HepG2 (cell line): ENCODE measurements around the gene DBN1. TPM values are rescaled to one million over a fixed set of nuclear protein-coding genes. Genes with fewer than 3 reads are reported as not detected.

ENCODE experiments used
- ETS1 ChIP-seq: sonication (generic); formaldehyde crosslinking; IDR thresholded peaks from 2 replicates; pipeline ENCODE4 v1.4.0; 2020; ENCODE audit warnings: missing genetic modification reagents
- GFI1 ChIP-seq: sonication (generic); formaldehyde crosslinking; IDR thresholded peaks from 2 replicates; pipeline ENCODE4 v1.5.0; 2020; ENCODE audit warnings: missing genetic modification reagents, mild to moderate bottlenecking, borderline replicate concordance
- HES4 ChIP-seq: sonication (generic); formaldehyde crosslinking; IDR thresholded peaks from 2 replicates; pipeline ENCODE4 v1.9.0; 2021; ENCODE audit warnings: mild to moderate bottlenecking, missing genetic modification reagents, borderline replicate concordance
- KAT7 ChIP-seq: IDR thresholded peaks from 2 replicates; pipeline ENCODE4 v1.6.1; 2018; ENCODE audit warnings: borderline replicate concordance, missing compliant biosample characterization
- MEF2D ChIP-seq: sonication (generic); formaldehyde crosslinking; IDR thresholded peaks from 2 replicates; pipeline ENCODE4 v1.5.1; 2020; ENCODE audit warnings: mild to moderate bottlenecking, missing genetic modification reagents
- NR2F6 ChIP-seq, 2 experiments: IDR thresholded peaks; 2 replicates each; pipeline ENCODE4 v1.6.1; 2016; ENCODE audit warnings: antibody characterized with exemption in 1 of 2, mild to moderate bottlenecking in 1 of 2
- POGK ChIP-seq: sonication (generic); formaldehyde crosslinking; conservative IDR thresholded peaks from 2 replicates; pipeline ENCODE4 v1.8.0; 2022; ENCODE audit warnings: mild to moderate bottlenecking, moderate library complexity, missing genetic modification reagents
- RELA ChIP-seq: sonication (generic); formaldehyde crosslinking; IDR thresholded peaks from 2 replicates; pipeline ENCODE4 v1.4.0; 2020; ENCODE audit warnings: missing genetic modification reagents
- SMAD3 ChIP-seq: sonication (generic); formaldehyde crosslinking; IDR thresholded peaks from 2 replicates; pipeline ENCODE4 v1.4.0; 2020; ENCODE audit warnings: missing genetic modification reagents
- SMYD3 ChIP-seq: sonication (generic); formaldehyde crosslinking; IDR thresholded peaks from 2 replicates; pipeline ENCODE4 v1.8.1; 2023; ENCODE audit warnings: mild to moderate bottlenecking, missing genetic modification reagents
- ZFP36L2 ChIP-seq: sonication (generic); formaldehyde crosslinking; IDR thresholded peaks from 2 replicates; pipeline ENCODE4 v1.4.0; 2020; ENCODE audit warnings: missing genetic modification reagents
- ZNF275 ChIP-seq: sonication (generic); formaldehyde crosslinking; IDR thresholded peaks from 2 replicates; pipeline ENCODE4 v1.8.0; 2022; ENCODE audit warnings: missing genetic modification reagents, mild to moderate bottlenecking, inconsistent platforms, borderline replicate concordance
- ZNF343 ChIP-seq: sonication (generic); formaldehyde crosslinking; IDR thresholded peaks from 2 replicates; pipeline ENCODE4 v1.4.0; 2020; ENCODE audit warnings: mild to moderate bottlenecking, missing genetic modification reagents
- ZNF777 ChIP-seq: sonication (generic); formaldehyde crosslinking; IDR thresholded peaks from 2 replicates; pipeline ENCODE4 v1.4.0; 2020; ENCODE audit warnings: missing genetic modification reagents
- ZNF780A ChIP-seq: sonication (generic); formaldehyde crosslinking; IDR thresholded peaks from 2 replicates; pipeline ENCODE4 v1.8.0; 2022; ENCODE audit warnings: mild to moderate bottlenecking, missing genetic modification reagents, moderate library complexity
- ZNF839 ChIP-seq: sonication (generic); formaldehyde crosslinking; IDR thresholded peaks from 2 replicates; pipeline ENCODE4 v1.4.0; 2020; ENCODE audit warnings: missing genetic modification reagents, mild to moderate bottlenecking, borderline replicate concordance
- polyA plus RNA-seq, 8 experiments: library from polyadenylated mRNA; depleted of rRNA in 3 of 8; stranded (reverse) in 7 of 8; unstranded in 1 of 8; fragments of >200 nt; fragmentation: Illumina TruSeq in 4 of 8; extraction: Trizol in 4 of 8; gene quantifications; 2 replicates each; pipeline versions ENCODE4 v1.2.1 to v1.2.3, GENCODE V29; 2011 to 2016; ENCODE audit warnings: low read depth in 4 of 8, missing spikeins in 1 of 8, mixed read lengths in 1 of 8; ENCODE audit not compliant: insufficient read depth in 1 of 8
- total RNA-seq, 5 experiments: library from RNA; depleted of rRNA; stranded (reverse); fragments of >200 nt; fragmentation: Illumina TruSeq; extraction: Trizol; gene quantifications; 2 replicates each; pipeline ENCODE4 v1.2.3, GENCODE V29; 2016; ENCODE audit warnings: low read depth in 1 of 5
- TF ChIP-seq, protein P1 (sequence below): sonication (generic); formaldehyde crosslinking; conservative IDR thresholded peaks from 2 replicates; pipeline ENCODE4 v1.8.1; 2023; ENCODE audit warnings: missing genetic modification reagents
- TF ChIP-seq, protein P2 (sequence below): sonication (generic); formaldehyde crosslinking; IDR thresholded peaks from 2 replicates; pipeline ENCODE4 v1.4.0; 2020; ENCODE audit warnings: mild to moderate bottlenecking, low read depth, missing genetic modification reagents
- TF ChIP-seq, protein P3 (sequence below): sonication (generic); formaldehyde crosslinking; IDR thresholded peaks from 2 replicates; pipeline ENCODE4 v1.8.1; 2023; ENCODE audit warnings: mild to moderate bottlenecking, missing genetic modification reagents
- TF ChIP-seq, protein P4 (sequence below): sonication (generic); formaldehyde crosslinking; IDR thresholded peaks from 2 replicates; pipeline ENCODE4 v1.8.1; 2023; ENCODE audit warnings: mild to moderate bottlenecking, missing genetic modification reagents

The DBN1 gene
- total and polyA plus RNA-seq, 2 of the 13 experiments (the other 11 are each of a cell fraction or from before 2014, with no cell fraction given), result 27.0 to 37.3 TPM

- peak; percentile 86; the same call in 1 of the 2 replicates for TF ChIP-seq KAT7 (CRISPR knock-in tag)
- peak; percentile 76 for TF ChIP-seq HES4 (CRISPR knock-in tag)
- no peak for TF ChIP-seq GFI1
- TF ChIP-seq ZNF343 (CRISPR knock-in tag), result no peak
- TF ChIP-seq, protein P1, sequence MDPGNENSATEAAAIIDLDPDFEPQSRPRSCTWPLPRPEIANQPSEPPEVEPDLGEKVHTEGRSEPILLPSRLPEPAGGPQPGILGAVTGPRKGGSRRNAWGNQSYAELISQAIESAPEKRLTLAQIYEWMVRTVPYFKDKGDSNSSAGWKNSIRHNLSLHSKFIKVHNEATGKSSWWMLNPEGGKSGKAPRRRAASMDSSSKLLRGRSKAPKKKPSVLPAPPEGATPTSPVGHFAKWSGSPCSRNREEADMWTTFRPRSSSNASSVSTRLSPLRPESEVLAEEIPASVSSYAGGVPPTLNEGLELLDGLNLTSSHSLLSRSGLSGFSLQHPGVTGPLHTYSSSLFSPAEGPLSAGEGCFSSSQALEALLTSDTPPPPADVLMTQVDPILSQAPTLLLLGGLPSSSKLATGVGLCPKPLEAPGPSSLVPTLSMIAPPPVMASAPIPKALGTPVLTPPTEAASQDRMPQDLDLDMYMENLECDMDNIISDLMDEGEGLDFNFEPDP, result no peak
- TF ChIP-seq ETS1 (CRISPR knock-in tag), result no peak
- peak; percentile 56; the same call in 1 of the 2 replicates for TF ChIP-seq MEF2D
- no peak for TF ChIP-seq ZNF839 (CRISPR knock-in tag)
- TF ChIP-seq ZFP36L2 (CRISPR knock-in tag), result no peak
- TF ChIP-seq RELA (CRISPR knock-in tag), result peak; percentile 54; the same call in 1 of the 2 replicates
- peak; percentile 87 for TF ChIP-seq ZNF777
- no peak for TF ChIP-seq NR2F6 (IDR thresholded peaks at IDR 0.05)
- TF ChIP-seq NR2F6 (CRISPR knock-in tag; IDR thresholded peaks at IDR 0.05), result peak; percentile 40
- peak; percentile 43; the same call in 1 of the 2 replicates for TF ChIP-seq ZNF275 (CRISPR knock-in tag)
- peak; percentile 67; the same call in 1 of the 2 replicates for TF ChIP-seq SMYD3 (CRISPR knock-in tag)
- no peak for TF ChIP-seq ZNF780A (CRISPR knock-in tag)
- TF ChIP-seq, protein P2, sequence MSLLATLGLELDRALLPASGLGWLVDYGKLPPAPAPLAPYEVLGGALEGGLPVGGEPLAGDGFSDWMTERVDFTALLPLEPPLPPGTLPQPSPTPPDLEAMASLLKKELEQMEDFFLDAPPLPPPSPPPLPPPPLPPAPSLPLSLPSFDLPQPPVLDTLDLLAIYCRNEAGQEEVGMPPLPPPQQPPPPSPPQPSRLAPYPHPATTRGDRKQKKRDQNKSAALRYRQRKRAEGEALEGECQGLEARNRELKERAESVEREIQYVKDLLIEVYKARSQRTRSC (CRISPR knock-in tag), result peak; percentile 73; the same call in 1 of the 2 replicates
- TF ChIP-seq, protein P3, sequence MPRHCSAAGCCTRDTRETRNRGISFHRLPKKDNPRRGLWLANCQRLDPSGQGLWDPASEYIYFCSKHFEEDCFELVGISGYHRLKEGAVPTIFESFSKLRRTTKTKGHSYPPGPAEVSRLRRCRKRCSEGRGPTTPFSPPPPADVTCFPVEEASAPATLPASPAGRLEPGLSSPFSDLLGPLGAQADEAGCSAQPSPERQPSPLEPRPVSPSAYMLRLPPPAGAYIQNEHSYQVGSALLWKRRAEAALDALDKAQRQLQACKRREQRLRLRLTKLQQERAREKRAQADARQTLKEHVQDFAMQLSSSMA (CRISPR knock-in tag), result 0 out of 2 replicates have a peak, but pooled peaks have one; percentile 24
- 0 out of 2 replicates have a peak, but pooled peaks have one; percentile 30 for TF ChIP-seq SMAD3
- TF ChIP-seq POGK (CRISPR knock-in tag), result peak; percentile 97
- TF ChIP-seq, protein P4, sequence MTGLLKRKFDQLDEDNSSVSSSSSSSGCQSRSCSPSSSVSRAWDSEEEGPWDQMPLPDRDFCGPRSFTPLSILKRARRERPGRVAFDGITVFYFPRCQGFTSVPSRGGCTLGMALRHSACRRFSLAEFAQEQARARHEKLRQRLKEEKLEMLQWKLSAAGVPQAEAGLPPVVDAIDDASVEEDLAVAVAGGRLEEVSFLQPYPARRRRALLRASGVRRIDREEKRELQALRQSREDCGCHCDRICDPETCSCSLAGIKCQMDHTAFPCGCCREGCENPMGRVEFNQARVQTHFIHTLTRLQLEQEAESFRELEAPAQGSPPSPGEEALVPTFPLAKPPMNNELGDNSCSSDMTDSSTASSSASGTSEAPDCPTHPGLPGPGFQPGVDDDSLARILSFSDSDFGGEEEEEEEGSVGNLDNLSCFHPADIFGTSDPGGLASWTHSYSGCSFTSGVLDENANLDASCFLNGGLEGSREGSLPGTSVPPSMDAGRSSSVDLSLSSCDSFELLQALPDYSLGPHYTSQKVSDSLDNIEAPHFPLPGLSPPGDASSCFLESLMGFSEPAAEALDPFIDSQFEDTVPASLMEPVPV (CRISPR knock-in tag), result peak; percentile 96
These were observed 18.3 kb downstream of the DBN1 start (continued) for GRCh38 chr5:177455036-177455660.
